ENCODE measurements around the gene CCL18.
A peak's percentile ranks its signal among the peaks of the same experiment; 100 is the strongest.

The CCL18 gene

DNA sequence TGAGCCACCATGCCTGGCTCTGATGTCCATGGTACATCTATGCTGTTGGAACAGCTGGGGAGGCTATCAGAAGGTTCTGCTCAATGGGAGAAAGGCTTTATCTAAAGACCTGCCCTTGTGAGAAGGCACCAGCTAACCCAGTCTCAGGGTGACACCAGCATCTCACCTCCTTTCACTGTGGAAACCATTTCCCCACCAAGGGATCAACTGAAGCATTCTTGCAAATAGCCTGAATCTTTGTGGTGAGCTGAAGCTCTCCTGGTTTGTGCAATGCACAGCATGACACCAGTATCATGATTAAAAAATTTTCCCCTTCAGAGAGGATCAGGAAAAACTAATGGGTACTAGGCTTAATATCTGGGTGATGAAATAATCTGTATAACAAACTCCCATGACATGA lies 5.1 kb downstream of the CCL18 start:
- TF ChIP-seq EZH2phosphoT487 (IDR thresholded peaks at IDR 0.05; ENCODE audit: low read depth) = no peak
- TF ChIP-seq, protein P1, sequence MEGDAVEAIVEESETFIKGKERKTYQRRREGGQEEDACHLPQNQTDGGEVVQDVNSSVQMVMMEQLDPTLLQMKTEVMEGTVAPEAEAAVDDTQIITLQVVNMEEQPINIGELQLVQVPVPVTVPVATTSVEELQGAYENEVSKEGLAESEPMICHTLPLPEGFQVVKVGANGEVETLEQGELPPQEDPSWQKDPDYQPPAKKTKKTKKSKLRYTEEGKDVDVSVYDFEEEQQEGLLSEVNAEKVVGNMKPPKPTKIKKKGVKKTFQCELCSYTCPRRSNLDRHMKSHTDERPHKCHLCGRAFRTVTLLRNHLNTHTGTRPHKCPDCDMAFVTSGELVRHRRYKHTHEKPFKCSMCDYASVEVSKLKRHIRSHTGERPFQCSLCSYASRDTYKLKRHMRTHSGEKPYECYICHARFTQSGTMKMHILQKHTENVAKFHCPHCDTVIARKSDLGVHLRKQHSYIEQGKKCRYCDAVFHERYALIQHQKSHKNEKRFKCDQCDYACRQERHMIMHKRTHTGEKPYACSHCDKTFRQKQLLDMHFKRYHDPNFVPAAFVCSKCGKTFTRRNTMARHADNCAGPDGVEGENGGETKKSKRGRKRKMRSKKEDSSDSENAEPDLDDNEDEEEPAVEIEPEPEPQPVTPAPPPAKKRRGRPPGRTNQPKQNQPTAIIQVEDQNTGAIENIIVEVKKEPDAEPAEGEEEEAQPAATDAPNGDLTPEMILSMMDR (IDR thresholded peaks at IDR 0.05; ENCODE audit: low read depth, low read length) = no peak
- Histone ChIP-seq H3K4me1 (ENCODE audit: low read length) (peaks cover 14% of the 10 kb centered on the region), H3K9ac (ENCODE audit: low read length) (no peak overlapping the region), H3K27ac (ENCODE audit: low read length) (no peak overlapping the region), H3K4me2 (ENCODE audit: low read length) (no peak overlapping the region), H3K9me3 (ENCODE audit: insufficient read depth, low read length) (no peaks in the 10 kb centered on the region), H4K20me1 (ENCODE audit: insufficient read depth, low read length) (no peaks in the 10 kb centered on the region), H3K4me3 (ENCODE audit: low read length) (no peak overlapping the region), H3K79me2 (ENCODE audit: low read length) (no peaks in the 10 kb centered on the region), H2AFZ (ENCODE audit: low read depth, low read length) (no peak overlapping the region), H3K27me3 (ENCODE audit: low read depth, low read length) (peaks cover 20% of the 10 kb centered on the region), H3K36me3 (replicated peaks; ENCODE audit: low read depth, low read length) (no peaks in the 10 kb centered on the region)

DNA sequence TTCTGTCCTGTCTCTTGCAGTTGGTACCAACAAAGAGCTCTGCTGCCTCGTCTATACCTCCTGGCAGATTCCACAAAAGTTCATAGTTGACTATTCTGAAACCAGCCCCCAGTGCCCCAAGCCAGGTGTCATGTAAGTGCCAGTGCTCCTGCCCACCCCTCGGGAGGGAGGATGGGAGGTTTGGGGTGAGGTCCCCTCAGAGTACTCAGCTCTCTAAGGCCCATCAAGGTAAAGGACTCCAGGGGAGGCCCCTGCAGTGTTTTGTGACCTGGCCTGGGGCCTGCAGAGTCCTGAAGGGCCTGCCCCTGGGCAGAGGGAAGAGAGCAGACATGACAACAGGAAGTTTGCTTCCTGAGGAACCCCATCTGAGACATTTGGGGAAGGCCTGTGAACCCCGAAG lies 6.4 kb downstream of the CCL18 start:
- no peak overlapping the region for H3K4me2 ChIP-seq (ENCODE audit: low read length)
- no peak for TF ChIP-seq EZH2phosphoT487 (IDR thresholded peaks at IDR 0.05; ENCODE audit: low read depth)
- TF ChIP-seq, protein P1 (IDR thresholded peaks at IDR 0.05; ENCODE audit: low read depth, low read length) = no peak
- H3K4me3 ChIP-seq (ENCODE audit: low read length) = no peak overlapping the region
- no peak overlapping the region for H3K9ac ChIP-seq (ENCODE audit: low read length)
- no peaks in the 10 kb centered on the region for H3K79me2 ChIP-seq (ENCODE audit: low read length)
- H3K9me3 ChIP-seq (ENCODE audit: insufficient read depth, low read length) = no peaks in the 10 kb centered on the region
- H3K27ac ChIP-seq (ENCODE audit: low read length) = no peak overlapping the region
- H4K20me1 ChIP-seq (ENCODE audit: insufficient read depth, low read length) = no peaks in the 10 kb centered on the region
- H3K36me3 ChIP-seq (replicated peaks; ENCODE audit: low read depth, low read length) = no peaks in the 10 kb centered on the region
- H3K4me1 ChIP-seq (ENCODE audit: low read length) = peaks cover 21% of the 10 kb centered on the region
- H3K27me3 ChIP-seq (ENCODE audit: low read depth, low read length) = peaks cover 20% of the 10 kb centered on the region
- no peak overlapping the region for H2AFZ ChIP-seq (ENCODE audit: low read depth, low read length)

DNA sequence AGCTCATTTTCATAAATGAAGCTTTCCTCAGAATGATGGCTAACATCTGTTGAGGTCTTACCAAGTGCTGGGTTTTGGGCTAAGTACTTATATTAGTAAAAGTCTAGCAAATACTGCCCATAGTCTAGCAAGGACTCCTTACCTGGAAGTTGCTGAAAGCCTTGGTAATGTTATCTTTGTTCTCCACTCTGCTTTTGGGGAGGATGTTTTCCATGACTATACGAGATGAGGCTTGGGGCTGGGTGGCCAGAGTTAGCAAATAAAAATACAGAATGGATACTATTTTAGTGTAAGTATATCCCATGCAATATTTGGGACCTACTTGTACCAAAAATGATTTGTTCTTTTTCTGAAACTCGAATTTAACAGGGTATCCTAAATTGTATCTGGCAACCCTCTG lies 7.7 kb downstream of the CCL18 start:
- H3K79me2 ChIP-seq (ENCODE audit: low read length) = no peaks in the 10 kb centered on the region
- no peak for TF ChIP-seq EZH2phosphoT487 (IDR thresholded peaks at IDR 0.05; ENCODE audit: low read depth)
- TF ChIP-seq, protein P1 (IDR thresholded peaks at IDR 0.05; ENCODE audit: low read depth, low read length) = no peak
- H3K36me3 ChIP-seq (replicated peaks; ENCODE audit: low read depth, low read length) = no peaks in the 10 kb centered on the region
- H3K27me3 ChIP-seq (ENCODE audit: low read depth, low read length) = peaks cover 11% of the 10 kb centered on the region
- no peak overlapping the region for H3K4me2 ChIP-seq (ENCODE audit: low read length)
- H3K9me3 ChIP-seq (ENCODE audit: insufficient read depth, low read length) = no peaks in the 10 kb centered on the region
- no peak overlapping the region for H3K27ac ChIP-seq (ENCODE audit: low read length)
- H3K4me3 ChIP-seq (ENCODE audit: low read length) = no peak overlapping the region
- peaks cover 21% of the 10 kb centered on the region for H3K4me1 ChIP-seq (ENCODE audit: low read length)
- no peak overlapping the region; the same call in 1 of the 2 replicates for H2AFZ ChIP-seq (ENCODE audit: low read depth, low read length)
- no peak overlapping the region for H3K9ac ChIP-seq (ENCODE audit: low read length)
- H4K20me1 ChIP-seq (ENCODE audit: insufficient read depth, low read length) = no peaks in the 10 kb centered on the region

DNA sequence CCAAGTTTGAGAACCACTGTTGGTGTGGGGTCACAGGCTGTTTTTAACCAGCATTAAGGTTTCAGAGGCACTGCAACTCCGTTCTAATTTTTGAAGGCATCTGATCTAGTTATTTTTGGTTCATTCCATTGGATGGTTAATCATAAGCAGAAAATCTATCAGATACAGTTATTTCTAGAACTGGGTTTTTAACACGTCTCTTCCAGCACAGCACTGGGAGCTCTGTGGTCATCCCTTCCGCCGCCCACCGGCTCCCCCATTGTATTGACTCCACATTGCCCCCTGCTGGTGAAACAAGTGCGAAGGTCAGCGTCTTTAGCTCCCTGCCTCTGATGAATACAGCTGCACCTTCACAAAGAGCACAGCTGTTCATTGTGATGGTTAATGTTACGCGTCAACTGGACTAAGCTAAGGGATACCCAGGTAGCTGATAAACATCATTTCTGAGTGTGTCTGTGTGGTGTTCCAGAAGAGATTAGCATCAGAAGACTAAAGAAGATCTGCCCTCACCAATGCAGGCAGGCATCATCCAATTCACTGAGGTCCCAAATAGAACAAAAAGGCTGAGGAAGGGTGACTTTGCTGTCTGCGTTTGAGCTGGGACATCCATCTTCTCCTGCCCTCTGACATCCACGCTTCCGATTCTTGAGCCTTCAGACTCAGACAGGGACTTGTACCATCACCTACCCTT lies 8.5 kb downstream of the CCL18 start:
- Histone ChIP-seq H3K4me3 (ENCODE audit: low read length) (peak overlapping the region; percentile 62), H3K9me3 (ENCODE audit: insufficient read depth, low read length) (no peaks in the 10 kb centered on the region), H3K4me2 (ENCODE audit: low read length) (peak overlapping the region; percentile 76), H3K27ac (ENCODE audit: low read length) (no peak overlapping the region), H3K27me3 (ENCODE audit: low read depth, low read length) (peaks cover 7% of the 10 kb centered on the region; the same call in 1 of the 2 replicates), H3K79me2 (ENCODE audit: low read length) (no peaks in the 10 kb centered on the region), H2AFZ (ENCODE audit: low read depth, low read length) (peak overlapping the region; percentile 84), H3K4me1 (ENCODE audit: low read length) (peaks cover 21% of the 10 kb centered on the region), H3K36me3 (replicated peaks; ENCODE audit: low read depth, low read length) (no peaks in the 10 kb centered on the region), H3K9ac (ENCODE audit: low read length) (no peak overlapping the region), H4K20me1 (ENCODE audit: insufficient read depth, low read length) (no peaks in the 10 kb centered on the region)
- TF ChIP-seq EZH2phosphoT487 (IDR thresholded peaks at IDR 0.05; ENCODE audit: low read depth) = no peak
- TF ChIP-seq, protein P1 (IDR thresholded peaks at IDR 0.05; ENCODE audit: low read depth, low read length) = peak; percentile 94
